Stimulated activated effector memory CD8-positive, alpha-beta T cell treated with anti-CD3 and anti-CD28 coated beads, Interleukin-12 subunit alpha, Interleukin-12 subunit beta, amount 100 ng/mL, for 72 hours (primary cell): ENCODE data around the gene MBD6.
A peak's percentile ranks its signal among the peaks of the same experiment; 100 is the strongest.

ENCODE experiments used
- ATAC-seq: fragments of 150-1000 bp; cut with Tn5 transposase; 2 replicates; pipeline ENCODE4 v1.10.0; 2021
- DNase-seq, 2 donors: peaks; one replicate each; pipeline ENCODE4 v3.0.0; 2021 to 2022; ENCODE audit warnings: low spot score in 2 of 2
- H3K27ac Mint-ChIP-seq: one replicate; pipeline ENCODE4 v1.8.0; 2022; ENCODE audit warnings: mild to moderate bottlenecking, mixed read lengths
- H3K36me3 Mint-ChIP-seq: one replicate; pipeline ENCODE4 v1.8.0; 2022; ENCODE audit warnings: mild to moderate bottlenecking, mixed read lengths
- H3K4me1 Mint-ChIP-seq: one replicate; pipeline ENCODE4 v1.8.0; 2022; ENCODE audit warnings: mixed read lengths
- H3K4me3 Mint-ChIP-seq: one replicate; pipeline ENCODE4 v1.8.0; 2022; ENCODE audit warnings: mild to moderate bottlenecking, mixed read lengths
- H3K9me3 Mint-ChIP-seq: one replicate; pipeline ENCODE4 v1.8.0; 2022; ENCODE audit warnings: mixed read lengths

MBD6 gene

GRCh38 chr12:57527184-57527583 lies 4.6 kb downstream of the MBD6 start:
- Mint-ChIP-seq H3K4me1 (peaks cover 38% of the 10 kb centered on the region), H3K36me3 (peaks cover 97% of the 10 kb centered on the region), H3K4me3 (no peak overlapping the region), H3K27ac (peak overlapping the region; percentile 99), H3K9me3 (no peaks in the 10 kb centered on the region)
- ATAC-seq (no peak), DNase-seq (no peak)

- ATAC-seq, result no peak
- Mint-ChIP-seq H3K4me3 (no peak overlapping the region), H3K4me1 (peaks cover 35% of the 10 kb centered on the region), H3K27ac (peak overlapping the region; percentile 71), H3K36me3 (peaks cover 100% of the 10 kb centered on the region), H3K9me3 (no peaks in the 10 kb centered on the region)
- no peak for DNase-seq
Measured at GRCh38 chr12:57528176-57528575, 5.6 kb downstream of the MBD6 start.

GRCh38 chr12:57528831-57529555 lies 6.4 kb downstream of the MBD6 start:
- Mint-ChIP-seq H3K4me3 (no peak overlapping the region), H3K27ac (peak overlapping the region; percentile 71), H3K9me3 (no peaks in the 10 kb centered on the region), H3K4me1 (peaks cover 27% of the 10 kb centered on the region), H3K36me3 (peaks cover 100% of the 10 kb centered on the region)
- no peak for DNase-seq
- ATAC-seq, result no peak

GRCh38 chr12:57529831-57530230 lies 7.2 kb downstream of the MBD6 start:
- ATAC-seq (no peak), DNase-seq (no peak)
- Mint-ChIP-seq H3K4me3 (no peak overlapping the region), H3K4me1 (peaks cover 18% of the 10 kb centered on the region), H3K36me3 (peaks cover 100% of the 10 kb centered on the region), H3K27ac (peak overlapping the region; percentile 71), H3K9me3 (no peaks in the 10 kb centered on the region)

GRCh38 chr12:57530396-57531142 lies 7.9 kb downstream of the MBD6 start:
- Mint-ChIP-seq H3K27ac (peak overlapping the region; percentile 71), H3K4me3 (no peak overlapping the region), H3K9me3 (no peaks in the 10 kb centered on the region), H3K36me3 (peaks cover 100% of the 10 kb centered on the region), H3K4me1 (peaks cover 11% of the 10 kb centered on the region)
- ATAC-seq, result no peak
- DNase-seq, result no peak

- Mint-ChIP-seq H3K4me1 (peaks cover 1% of the 10 kb centered on the region), H3K27ac (no peak overlapping the region), H3K36me3 (peaks cover 93% of the 10 kb centered on the region), H3K9me3 (no peaks in the 10 kb centered on the region), H3K4me3 (no peak overlapping the region)
- DNase-seq (no peak), ATAC-seq (no peak)
Measured at GRCh38 chr12:57531836-57532235, 9.2 kb downstream of the MBD6 start.

- H3K27ac Mint-ChIP-seq, result peak overlapping the region; percentile 78
- H3K4me1 Mint-ChIP-seq, result no peaks in the 10 kb centered on the region
- no peaks in the 10 kb centered on the region for H3K9me3 Mint-ChIP-seq
- no peak overlapping the region for H3K4me3 Mint-ChIP-seq
- ATAC-seq (no peak), DNase-seq (no peak)
- H3K36me3 Mint-ChIP-seq, result peaks cover 91% of the 10 kb centered on the region
Measured at GRCh38 chr12:57533108-57533507, 10.5 kb downstream of the MBD6 start.

- Mint-ChIP-seq H3K4me1 (peaks cover 8% of the 10 kb centered on the region), H3K27ac (no peak overlapping the region), H3K36me3 (peaks cover 91% of the 10 kb centered on the region), H3K4me3 (no peak overlapping the region), H3K9me3 (no peaks in the 10 kb centered on the region)
- DNase-seq (no peak), ATAC-seq (no peak)
Measured at GRCh38 chr12:57534250-57534649, 11.6 kb downstream of the MBD6 start.

GRCh38 chr12:57534991-57535543 lies 12.4 kb downstream of the MBD6 start:
- Mint-ChIP-seq H3K36me3 (peaks cover 83% of the 10 kb centered on the region), H3K4me3 (no peak overlapping the region), H3K9me3 (no peaks in the 10 kb centered on the region), H3K27ac (peak overlapping the region; percentile 81), H3K4me1 (peaks cover 15% of the 10 kb centered on the region)
- no peak for DNase-seq
- no peak for ATAC-seq

- no peaks in the 10 kb centered on the region for H3K9me3 Mint-ChIP-seq
- peak overlapping the region; percentile 81 for H3K27ac Mint-ChIP-seq
- H3K4me1 Mint-ChIP-seq, result peaks cover 21% of the 10 kb centered on the region
- no peak for ATAC-seq
- peaks cover 82% of the 10 kb centered on the region for H3K36me3 Mint-ChIP-seq
- H3K4me3 Mint-ChIP-seq, result no peak overlapping the region
- DNase-seq, result no peak
Measured at GRCh38 chr12:57535764-57536596, 13.4 kb downstream of the MBD6 start.

- Mint-ChIP-seq H3K36me3 (peaks cover 82% of the 10 kb centered on the region), H3K4me3 (no peak overlapping the region), H3K9me3 (no peaks in the 10 kb centered on the region), H3K27ac (peak overlapping the region; percentile 81), H3K4me1 (peaks cover 21% of the 10 kb centered on the region)
- DNase-seq (no peak), ATAC-seq (no peak)
Measured at GRCh38 chr12:57536597-57536942, 13.9 kb downstream of the MBD6 start.

- H3K4me1 Mint-ChIP-seq, result peaks cover 28% of the 10 kb centered on the region
- H3K4me3 Mint-ChIP-seq, result no peak overlapping the region
- H3K27ac Mint-ChIP-seq, result peak overlapping the region; percentile 26
- no peaks in the 10 kb centered on the region for H3K9me3 Mint-ChIP-seq
- no peak for DNase-seq
- ATAC-seq, result no peak
- H3K36me3 Mint-ChIP-seq, result peaks cover 76% of the 10 kb centered on the region
Measured at GRCh38 chr12:57539134-57539768, 16.6 kb downstream of the MBD6 start.

GRCh38 chr12:57541001-57541400 lies 18.4 kb downstream of the MBD6 start:
- H3K27ac Mint-ChIP-seq, result no peak overlapping the region
- no peak overlapping the region for H3K4me3 Mint-ChIP-seq

GRCh38 chr12:57541717-57542116 lies 19.1 kb downstream of the MBD6 start:
- H3K27ac Mint-ChIP-seq, result no peak overlapping the region
- no peak overlapping the region for H3K4me3 Mint-ChIP-seq
- DNase-seq (no peak), ATAC-seq (no peak)
- H3K4me1 Mint-ChIP-seq, result peaks cover 48% of the 10 kb centered on the region
- H3K36me3 Mint-ChIP-seq, result peaks cover 75% of the 10 kb centered on the region
- no peaks in the 10 kb centered on the region for H3K9me3 Mint-ChIP-seq

More at GRCh38 chr12:57541001-57541400, 18.4 kb downstream of the MBD6 start:
- no peaks in the 10 kb centered on the region for H3K9me3 Mint-ChIP-seq
- ATAC-seq (no peak), DNase-seq (no peak)
- peaks cover 42% of the 10 kb centered on the region for H3K4me1 Mint-ChIP-seq
- H3K36me3 Mint-ChIP-seq, result peaks cover 69% of the 10 kb centered on the region

- peaks cover 53% of the 10 kb centered on the region for H3K4me1 Mint-ChIP-seq
- no peak overlapping the region for H3K27ac Mint-ChIP-seq
- ATAC-seq (no peak), DNase-seq (no peak)
- no peak overlapping the region for H3K4me3 Mint-ChIP-seq
- H3K9me3 Mint-ChIP-seq, result no peaks in the 10 kb centered on the region
- peaks cover 65% of the 10 kb centered on the region for H3K36me3 Mint-ChIP-seq
Measured at GRCh38 chr12:57543581-57543980, 21.0 kb downstream of the MBD6 start.
